ENCODE data around the gene OR52L1. TPM values are rescaled to one million over a fixed set of nuclear protein-coding genes. Genes with fewer than 3 reads are reported as not detected.

Gene OR52L1
- total RNA-seq, 1 experiment from 2014 or later = 0.15 TPM

DNA sequence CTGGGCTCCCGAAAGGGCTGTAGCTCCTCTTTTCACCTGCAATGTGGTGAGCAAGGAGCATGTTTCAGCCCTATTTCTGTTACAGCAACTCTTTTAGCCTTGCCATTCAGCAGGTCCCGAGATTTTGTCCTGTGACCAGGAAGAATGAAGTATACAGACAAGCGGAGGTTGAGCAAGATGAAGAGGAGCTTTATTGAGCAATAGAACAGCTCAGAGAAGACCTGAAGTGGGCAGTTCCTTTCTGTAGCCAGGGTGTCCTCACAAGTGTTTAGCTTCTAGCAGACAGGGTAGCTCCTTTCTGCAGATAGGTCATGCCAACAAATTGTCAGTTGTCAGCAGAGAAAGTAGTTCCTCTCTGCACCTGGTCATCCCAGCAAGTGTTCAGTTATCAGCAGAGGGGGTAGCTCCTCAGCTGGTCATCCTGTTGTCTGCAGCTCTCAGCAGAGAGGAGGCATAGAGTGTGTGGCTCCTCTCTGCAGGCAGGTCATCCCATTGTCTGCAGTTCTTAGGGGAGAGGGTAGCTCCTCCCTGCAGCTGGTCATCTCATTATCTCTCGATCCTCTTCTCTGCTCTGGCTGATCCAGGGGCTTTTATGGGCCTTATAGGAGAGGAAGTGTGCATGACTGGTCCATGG is 25.4 kb upstream of the OR52L1 start (continued):
- TF ChIP-seq, protein P1, sequence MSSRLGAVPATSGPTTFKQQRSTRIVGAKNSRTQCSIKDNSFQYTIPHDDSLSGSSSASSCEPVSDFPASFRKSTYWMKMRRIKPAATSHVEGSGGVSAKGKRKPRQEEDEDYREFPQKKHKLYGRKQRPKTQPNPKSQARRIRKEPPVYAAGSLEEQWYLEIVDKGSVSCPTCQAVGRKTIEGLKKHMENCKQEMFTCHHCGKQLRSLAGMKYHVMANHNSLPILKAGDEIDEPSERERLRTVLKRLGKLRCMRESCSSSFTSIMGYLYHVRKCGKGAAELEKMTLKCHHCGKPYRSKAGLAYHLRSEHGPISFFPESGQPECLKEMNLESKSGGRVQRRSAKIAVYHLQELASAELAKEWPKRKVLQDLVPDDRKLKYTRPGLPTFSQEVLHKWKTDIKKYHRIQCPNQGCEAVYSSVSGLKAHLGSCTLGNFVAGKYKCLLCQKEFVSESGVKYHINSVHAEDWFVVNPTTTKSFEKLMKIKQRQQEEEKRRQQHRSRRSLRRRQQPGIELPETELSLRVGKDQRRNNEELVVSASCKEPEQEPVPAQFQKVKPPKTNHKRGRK (CRISPR knock-in tag; IDR thresholded peaks at IDR 0.05; ENCODE audit: borderline replicate concordance) = no peak
- TF ChIP-seq, protein P2, sequence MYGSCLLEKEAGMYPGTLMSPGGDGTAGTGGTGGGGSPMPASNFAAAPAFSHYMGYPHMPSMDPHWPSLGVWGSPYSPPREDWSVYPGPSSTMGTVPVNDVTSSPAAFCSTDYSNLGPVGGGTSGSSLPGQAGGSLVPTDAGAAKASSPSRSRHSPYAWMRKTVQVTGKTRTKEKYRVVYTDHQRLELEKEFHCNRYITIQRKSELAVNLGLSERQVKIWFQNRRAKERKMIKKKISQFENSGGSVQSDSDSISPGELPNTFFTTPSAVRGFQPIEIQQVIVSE (CRISPR knock-in tag; IDR thresholded peaks at IDR 0.05; ENCODE audit: borderline replicate concordance) = no peak

DNA sequence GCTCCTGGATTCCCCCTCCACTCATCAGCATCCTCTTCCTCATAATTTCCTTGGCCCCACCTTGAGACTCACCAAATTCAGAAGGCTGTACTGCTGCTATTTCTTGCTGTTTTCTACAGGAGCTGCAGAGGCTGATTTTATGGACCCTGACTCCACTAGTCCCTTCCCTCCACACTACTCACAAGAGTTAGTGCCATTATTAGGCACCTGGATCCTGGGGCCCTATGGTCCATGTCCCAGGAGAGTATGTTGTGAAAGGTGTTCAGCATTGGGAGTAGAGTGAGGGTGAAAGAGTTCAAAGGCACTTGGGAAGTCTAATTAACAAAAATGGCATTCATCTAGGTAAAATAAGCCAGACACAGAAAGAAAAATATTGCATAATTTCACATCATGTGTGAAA is 20.1 kb upstream of the OR52L1 start, which contains the start of gene OR56A4:
OR56A4 (minus strand) TSS at position 101 of the 400 bp plus-strand sequence. CDS start 3,954 bp downstream, outside the sequence.
- Mint-ChIP-seq H3K4me3 (no peak within 1 kb of the TSS), H3K27ac (no peak within 1 kb of the TSS; the same call in 1 of the 2 replicates)
- ATAC-seq = no peak

More for the DNA sequence above, 20.1 kb upstream of the OR52L1 start, which contains the start of gene OR56A4:
- no peak for DNase-seq (ENCODE audit: low spot score)
- H3K9me3 Mint-ChIP-seq = no peaks in the 10 kb centered on the region
- H3K27me3 Mint-ChIP-seq (ENCODE audit: low read depth) = no peaks in the 10 kb centered on the region
- no peaks in the 10 kb centered on the region for H3K36me3 Mint-ChIP-seq
- no peaks in the 10 kb centered on the region for H3K4me1 Mint-ChIP-seq
- POLR2A ChIA-PET = no interaction called here
- TF ChIP-seq ZNF423 (CRISPR knock-in tag; IDR thresholded peaks at IDR 0.05) = no peak
- TF ChIP-seq NFYB (CRISPR knock-in tag; conservative IDR thresholded peaks at IDR 0.05; ENCODE audit: low read depth) = no peak
- TF ChIP-seq, protein P3, sequence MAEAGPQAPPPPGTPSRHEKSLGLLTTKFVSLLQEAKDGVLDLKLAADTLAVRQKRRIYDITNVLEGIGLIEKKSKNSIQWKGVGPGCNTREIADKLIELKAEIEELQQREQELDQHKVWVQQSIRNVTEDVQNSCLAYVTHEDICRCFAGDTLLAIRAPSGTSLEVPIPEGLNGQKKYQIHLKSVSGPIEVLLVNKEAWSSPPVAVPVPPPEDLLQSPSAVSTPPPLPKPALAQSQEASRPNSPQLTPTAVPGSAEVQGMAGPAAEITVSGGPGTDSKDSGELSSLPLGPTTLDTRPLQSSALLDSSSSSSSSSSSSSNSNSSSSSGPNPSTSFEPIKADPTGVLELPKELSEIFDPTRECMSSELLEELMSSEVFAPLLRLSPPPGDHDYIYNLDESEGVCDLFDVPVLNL (CRISPR knock-in tag; IDR thresholded peaks at IDR 0.05; ENCODE audit: borderline replicate concordance, low read depth) = no peak
- TF ChIP-seq HMGA2 (CRISPR knock-in tag; IDR thresholded peaks at IDR 0.05) = no peak
- no peak for TF ChIP-seq ZNF232 (CRISPR knock-in tag; IDR thresholded peaks at IDR 0.05)
- TF ChIP-seq, protein P4, sequence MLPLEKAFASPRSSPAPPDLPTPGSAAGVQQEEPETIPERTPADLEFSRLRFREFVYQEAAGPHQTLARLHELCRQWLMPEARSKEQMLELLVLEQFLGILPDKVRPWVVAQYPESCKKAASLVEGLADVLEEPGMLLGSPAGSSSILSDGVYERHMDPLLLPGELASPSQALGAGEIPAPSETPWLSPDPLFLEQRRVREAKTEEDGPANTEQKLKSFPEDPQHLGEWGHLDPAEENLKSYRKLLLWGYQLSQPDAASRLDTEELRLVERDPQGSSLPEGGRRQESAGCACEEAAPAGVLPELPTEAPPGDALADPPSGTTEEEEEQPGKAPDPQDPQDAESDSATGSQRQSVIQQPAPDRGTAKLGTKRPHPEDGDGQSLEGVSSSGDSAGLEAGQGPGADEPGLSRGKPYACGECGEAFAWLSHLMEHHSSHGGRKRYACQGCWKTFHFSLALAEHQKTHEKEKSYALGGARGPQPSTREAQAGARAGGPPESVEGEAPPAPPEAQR (CRISPR knock-in tag; IDR thresholded peaks at IDR 0.05) = no peak
- TF ChIP-seq ZNF121 (CRISPR knock-in tag; IDR thresholded peaks at IDR 0.05) = no peak
- TF ChIP-seq JAZF1 (CRISPR knock-in tag; IDR thresholded peaks at IDR 0.05) = no peak
- no peak for TF ChIP-seq GABPB1 (CRISPR knock-in tag; IDR thresholded peaks at IDR 0.05)
- TF ChIP-seq, protein P5, sequence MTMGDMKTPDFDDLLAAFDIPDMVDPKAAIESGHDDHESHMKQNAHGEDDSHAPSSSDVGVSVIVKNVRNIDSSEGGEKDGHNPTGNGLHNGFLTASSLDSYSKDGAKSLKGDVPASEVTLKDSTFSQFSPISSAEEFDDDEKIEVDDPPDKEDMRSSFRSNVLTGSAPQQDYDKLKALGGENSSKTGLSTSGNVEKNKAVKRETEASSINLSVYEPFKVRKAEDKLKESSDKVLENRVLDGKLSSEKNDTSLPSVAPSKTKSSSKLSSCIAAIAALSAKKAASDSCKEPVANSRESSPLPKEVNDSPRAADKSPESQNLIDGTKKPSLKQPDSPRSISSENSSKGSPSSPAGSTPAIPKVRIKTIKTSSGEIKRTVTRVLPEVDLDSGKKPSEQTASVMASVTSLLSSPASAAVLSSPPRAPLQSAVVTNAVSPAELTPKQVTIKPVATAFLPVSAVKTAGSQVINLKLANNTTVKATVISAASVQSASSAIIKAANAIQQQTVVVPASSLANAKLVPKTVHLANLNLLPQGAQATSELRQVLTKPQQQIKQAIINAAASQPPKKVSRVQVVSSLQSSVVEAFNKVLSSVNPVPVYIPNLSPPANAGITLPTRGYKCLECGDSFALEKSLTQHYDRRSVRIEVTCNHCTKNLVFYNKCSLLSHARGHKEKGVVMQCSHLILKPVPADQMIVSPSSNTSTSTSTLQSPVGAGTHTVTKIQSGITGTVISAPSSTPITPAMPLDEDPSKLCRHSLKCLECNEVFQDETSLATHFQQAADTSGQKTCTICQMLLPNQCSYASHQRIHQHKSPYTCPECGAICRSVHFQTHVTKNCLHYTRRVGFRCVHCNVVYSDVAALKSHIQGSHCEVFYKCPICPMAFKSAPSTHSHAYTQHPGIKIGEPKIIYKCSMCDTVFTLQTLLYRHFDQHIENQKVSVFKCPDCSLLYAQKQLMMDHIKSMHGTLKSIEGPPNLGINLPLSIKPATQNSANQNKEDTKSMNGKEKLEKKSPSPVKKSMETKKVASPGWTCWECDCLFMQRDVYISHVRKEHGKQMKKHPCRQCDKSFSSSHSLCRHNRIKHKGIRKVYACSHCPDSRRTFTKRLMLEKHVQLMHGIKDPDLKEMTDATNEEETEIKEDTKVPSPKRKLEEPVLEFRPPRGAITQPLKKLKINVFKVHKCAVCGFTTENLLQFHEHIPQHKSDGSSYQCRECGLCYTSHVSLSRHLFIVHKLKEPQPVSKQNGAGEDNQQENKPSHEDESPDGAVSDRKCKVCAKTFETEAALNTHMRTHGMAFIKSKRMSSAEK (CRISPR knock-in tag; IDR thresholded peaks at IDR 0.05; ENCODE audit: borderline replicate concordance) = no peak
- TF ChIP-seq IRF2 (CRISPR knock-in tag; IDR thresholded peaks at IDR 0.05; ENCODE audit: borderline replicate concordance, low read depth) = no peak
- no peak for TF ChIP-seq MXD4 (CRISPR knock-in tag; IDR thresholded peaks at IDR 0.05; ENCODE audit: borderline replicate concordance)
- no peak for TF ChIP-seq ZNF263 (CRISPR knock-in tag; IDR thresholded peaks at IDR 0.05; ENCODE audit: low read depth)
- TF ChIP-seq, protein P6, sequence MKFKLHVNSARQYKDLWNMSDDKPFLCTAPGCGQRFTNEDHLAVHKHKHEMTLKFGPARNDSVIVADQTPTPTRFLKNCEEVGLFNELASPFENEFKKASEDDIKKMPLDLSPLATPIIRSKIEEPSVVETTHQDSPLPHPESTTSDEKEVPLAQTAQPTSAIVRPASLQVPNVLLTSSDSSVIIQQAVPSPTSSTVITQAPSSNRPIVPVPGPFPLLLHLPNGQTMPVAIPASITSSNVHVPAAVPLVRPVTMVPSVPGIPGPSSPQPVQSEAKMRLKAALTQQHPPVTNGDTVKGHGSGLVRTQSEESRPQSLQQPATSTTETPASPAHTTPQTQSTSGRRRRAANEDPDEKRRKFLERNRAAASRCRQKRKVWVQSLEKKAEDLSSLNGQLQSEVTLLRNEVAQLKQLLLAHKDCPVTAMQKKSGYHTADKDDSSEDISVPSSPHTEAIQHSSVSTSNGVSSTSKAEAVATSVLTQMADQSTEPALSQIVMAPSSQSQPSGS (CRISPR knock-in tag; IDR thresholded peaks at IDR 0.05; ENCODE audit: borderline replicate concordance, low read depth) = no peak
- TF ChIP-seq SOX15 (CRISPR knock-in tag; IDR thresholded peaks at IDR 0.05) = no peak
- no peak for TF ChIP-seq GRHL2 (CRISPR knock-in tag; IDR thresholded peaks at IDR 0.05; ENCODE audit: insufficient replicate concordance, severe bottlenecking)
- TF ChIP-seq NR2C2 (CRISPR knock-in tag; IDR thresholded peaks at IDR 0.05) = no peak
- CTCF ChIA-PET = no interaction called here
